GM19463 (cell line): ENCODE data around the gene FAM83G.
"Not testable (repeated sequence)": the region's sequence is repeated elsewhere in the genome, so short reads cannot be mapped to it uniquely, and the experiment has no call there.

Experiments
- ATAC-seq: cut with Tn5 transposase; IDR thresholded peaks from one replicate; pipeline ENCODE4 v1.9.1; 2021; ENCODE audit warnings: mild to moderate bottlenecking, moderate library complexity; ENCODE audit not compliant: unreplicated experiment

FAM83G gene

DNA sequence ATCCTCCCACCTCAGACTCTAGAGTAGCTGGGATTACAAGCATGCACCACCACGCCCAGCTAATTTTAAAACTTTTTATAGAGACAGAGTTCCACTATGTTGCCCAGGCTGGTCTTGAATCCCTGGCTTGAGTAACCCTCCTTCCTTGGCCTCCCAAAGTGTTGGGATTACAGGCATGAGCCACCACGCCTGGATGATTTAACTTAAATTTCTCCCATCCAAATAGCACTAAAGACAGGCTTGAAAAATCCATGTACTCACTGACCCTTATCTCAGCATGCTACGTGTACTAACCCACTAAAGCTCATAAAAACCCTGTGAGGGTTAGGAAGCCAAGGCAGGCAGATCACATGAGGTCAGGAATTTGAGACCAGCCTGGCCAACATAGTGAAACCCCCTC is 48.0 kb downstream of the FAM83G start:
- ATAC-seq: no peak

- not testable (repeated sequence) for ATAC-seq
These were observed 48.5 kb downstream of the FAM83G start for GRCh38 chr17:18956021-18956420.

DNA sequence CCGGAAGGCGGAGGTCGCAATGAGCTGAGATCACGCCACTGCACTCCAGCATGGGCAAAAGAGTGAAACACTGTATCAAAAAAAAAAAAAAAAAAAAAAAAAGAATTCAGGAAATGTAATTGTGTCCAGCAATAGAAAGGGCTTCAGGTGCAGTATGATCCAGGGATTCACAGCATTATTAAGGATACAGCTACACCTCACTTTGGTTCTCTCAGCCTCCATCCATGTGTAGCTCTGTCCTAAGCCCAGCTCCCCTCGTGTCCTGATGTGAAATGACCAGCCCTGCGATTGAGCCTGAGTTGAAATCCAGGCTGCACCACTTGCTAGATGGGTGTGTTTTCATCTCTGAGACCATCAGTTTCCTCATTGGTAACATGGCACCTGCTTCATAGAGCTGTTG is 49.6 kb downstream of the FAM83G start:
- ATAC-seq: no peak

- no peak for ATAC-seq
These were observed 50.2 kb downstream of the FAM83G start for GRCh38 chr17:18954321-18954720.

GRCh38 chr17:18953231-18953728 is 51.3 kb downstream of the FAM83G start:
- no peak for ATAC-seq

GRCh38 chr17:18951941-18952842 is 52.4 kb downstream of the FAM83G start, which contains the start of gene SLC5A10:
TSS of gene SLC5A10 (plus strand) at chr17:18952165. CDS start at chr17:18952206, 41 bp downstream.
- ATAC-seq: no peak

DNA sequence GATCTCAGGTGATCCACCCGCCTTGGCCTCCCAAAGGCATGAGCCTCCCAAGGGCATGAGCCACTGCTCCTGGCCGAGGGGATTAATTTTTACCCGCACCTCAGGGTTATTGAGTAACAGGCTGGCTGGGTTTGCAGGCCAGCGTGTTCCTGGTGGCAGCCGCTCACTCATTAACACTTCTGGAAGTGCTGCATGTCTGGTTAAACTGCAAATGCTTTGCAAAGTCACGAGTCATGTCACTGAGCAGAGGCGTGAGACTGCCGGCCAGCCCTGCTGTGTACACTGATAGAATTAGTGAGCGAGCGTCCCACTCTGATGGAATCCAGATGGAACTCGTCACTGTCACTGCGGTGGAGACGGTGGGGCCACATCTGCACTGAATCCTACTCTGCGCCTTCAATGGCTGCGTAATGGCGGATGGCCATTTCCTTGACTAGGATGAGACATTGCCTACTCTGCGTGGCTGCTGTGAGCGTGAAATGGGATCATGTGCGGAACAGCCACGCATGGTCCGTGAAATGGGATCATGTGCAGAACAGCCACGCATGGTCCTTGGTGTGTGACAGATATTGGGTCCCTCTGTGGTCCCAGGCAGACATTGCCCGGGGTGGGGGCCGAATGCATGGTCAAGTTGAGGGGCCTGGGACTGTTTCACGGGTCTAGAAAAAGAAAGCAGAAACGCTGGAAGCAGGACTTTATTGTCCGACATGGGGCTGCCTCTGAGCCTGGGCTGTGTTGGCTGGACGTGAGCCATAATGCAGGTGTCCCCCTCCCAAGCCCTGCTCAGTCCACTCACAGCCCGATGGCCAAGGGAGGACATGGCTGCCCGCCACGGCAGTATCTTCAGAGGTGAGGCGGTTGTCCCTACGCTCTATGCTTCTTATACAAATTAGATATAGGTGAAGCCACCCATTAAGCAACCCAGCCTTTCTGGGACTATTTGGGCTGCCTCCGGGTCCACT is 53.3 kb downstream of the FAM83G start:
- no peak for ATAC-seq

- ATAC-seq: no peak
These were observed 54.2 kb downstream of the FAM83G start for GRCh38 chr17:18950346-18950745.

DNA sequence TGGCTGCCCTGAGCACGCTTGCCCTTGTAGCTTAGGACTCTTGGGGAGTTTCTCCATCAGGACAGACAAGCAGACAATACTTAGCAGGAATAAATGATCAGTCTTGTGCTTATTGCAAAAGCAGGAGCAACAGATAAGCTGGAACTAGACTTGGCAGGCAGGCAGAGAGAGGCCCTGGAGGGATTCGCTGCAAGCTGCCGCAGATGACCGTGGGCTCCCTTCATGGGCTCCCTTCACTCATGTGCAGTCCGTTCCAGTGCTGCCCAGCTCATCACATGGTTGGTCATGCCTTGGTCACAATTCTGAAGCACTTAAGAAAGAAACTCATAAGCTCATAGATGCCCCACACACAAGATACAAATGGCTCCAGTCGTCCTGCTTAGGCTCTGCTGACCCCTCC is 55.0 kb downstream of the FAM83G start:
- no peak for ATAC-seq

DNA sequence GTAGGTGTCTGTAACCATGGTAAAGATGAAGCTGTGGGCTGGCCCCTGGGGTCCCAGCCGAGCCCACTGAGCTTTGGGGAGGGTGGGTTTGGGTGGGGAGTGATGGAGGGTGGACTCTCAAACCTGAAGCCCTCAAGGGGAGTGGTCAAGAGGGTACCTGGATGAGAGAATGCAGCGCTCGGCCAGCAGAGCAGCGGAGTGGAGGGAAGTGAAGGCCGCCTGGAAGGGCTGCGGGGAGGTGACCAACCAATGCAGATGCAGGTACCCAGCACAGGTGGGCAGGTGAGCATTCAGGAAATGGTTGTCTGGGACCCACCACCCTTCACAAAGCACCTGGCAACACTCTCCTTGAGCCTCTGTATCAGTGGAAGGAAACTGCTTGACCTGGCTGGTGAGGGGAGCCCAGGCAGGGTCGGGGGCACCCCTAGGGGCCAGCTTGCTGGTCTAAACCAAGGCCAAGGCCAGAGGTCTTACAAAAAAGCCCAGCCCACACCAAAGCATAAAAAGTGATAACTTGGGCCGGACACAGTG is 56.0 kb downstream of the FAM83G start:
- no peak for ATAC-seq

DNA sequence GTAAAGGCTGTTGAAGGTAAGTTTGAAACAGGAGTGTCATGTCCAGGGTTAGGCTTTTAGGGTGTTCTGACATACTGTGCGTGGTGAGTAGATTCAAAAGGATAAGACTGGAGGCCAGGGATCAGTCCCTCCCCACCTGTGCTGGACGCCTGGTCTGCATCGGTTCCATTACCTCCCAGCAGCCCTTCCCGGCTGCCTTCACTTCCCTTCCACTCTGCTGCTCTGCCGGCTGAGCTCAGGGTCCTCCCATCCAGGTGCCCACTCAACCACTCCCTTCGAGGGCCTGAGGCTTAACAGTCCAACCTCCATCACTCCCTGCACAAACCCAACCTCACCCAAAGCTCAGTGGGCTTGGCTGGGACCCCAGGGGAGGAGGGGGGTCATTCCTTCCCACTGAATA is 56.7 kb downstream of the FAM83G start:
- ATAC-seq: no peak

DNA sequence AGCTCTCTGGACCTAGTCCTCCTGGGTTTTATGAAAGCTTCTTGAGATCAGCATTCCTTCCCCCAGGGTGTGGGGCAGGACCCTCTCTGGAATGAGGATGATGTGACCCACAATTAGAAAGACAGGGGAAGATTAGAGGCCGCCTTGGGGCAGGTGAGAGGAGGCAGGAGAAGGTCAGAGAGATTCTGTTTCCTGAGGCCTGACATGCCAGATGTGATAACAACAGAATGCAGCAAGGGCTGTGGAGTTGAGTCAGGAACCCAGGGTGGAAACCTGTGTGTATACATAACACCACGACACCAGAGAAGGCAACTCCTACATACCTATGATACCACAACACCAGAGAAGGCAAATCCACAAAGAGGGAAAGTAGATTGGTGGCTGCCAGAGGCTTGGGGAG is 58.0 kb downstream of the FAM83G start:
- ATAC-seq: no peak

GRCh38 chr17:18944646-18945045 is 59.9 kb downstream of the FAM83G start:
- ATAC-seq: no peak

DNA sequence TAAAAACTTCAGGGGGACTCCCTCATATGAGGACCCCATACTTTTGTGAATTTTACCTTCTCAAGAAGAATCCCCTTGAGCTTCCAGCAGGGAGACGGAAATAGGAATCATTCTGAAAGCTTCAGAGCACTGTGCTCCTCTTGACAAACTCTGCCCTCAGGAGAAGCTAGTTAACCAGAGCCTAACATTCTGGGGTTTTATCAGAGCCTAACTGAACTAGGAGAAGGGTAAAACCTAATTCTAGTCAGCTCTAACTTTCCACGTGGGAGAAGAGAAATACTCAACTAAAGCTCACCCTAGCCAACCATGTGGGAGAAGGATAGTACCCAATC is 65.9 kb downstream of the FAM83G start:
- no peak for ATAC-seq

- no peak for ATAC-seq
These were observed 66.4 kb downstream of the FAM83G start for GRCh38 chr17:18937981-18938691.

- no peak for ATAC-seq
These were observed 71.2 kb downstream of the FAM83G start for GRCh38 chr17:18933102-18934058.

DNA sequence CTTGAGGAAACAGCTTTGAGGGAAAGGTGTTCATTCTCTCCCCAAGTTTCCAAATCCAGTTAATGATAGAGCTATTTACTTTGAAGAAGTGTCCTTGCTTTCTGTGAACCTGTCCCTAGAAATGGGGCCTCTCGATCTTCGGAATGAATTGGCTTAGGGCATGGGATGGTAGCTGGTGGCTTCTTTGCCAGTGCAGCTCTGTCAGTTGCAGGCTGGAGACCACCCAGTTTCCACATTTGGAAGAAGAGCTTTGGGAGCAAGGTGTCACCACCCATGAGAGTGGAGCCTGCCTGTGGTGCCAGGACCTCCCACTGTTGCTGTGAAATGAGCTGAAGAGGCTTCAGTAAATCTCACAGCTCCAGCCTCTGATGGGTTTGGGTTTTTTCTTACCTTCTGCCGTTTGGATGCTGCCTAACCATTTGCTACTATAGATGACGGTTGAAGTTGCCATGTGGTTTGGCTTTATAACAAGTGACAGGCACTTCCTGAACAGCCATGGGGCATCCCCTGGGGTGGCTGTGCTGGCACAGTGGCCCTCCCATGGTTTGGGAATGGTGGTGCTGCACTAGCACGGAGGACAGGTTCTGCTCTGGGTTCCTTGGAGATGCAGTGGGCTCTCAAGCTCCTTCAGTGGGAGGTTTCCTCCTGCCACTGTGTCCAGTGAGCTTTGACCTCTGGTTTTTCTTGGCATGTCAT is 72.1 kb downstream of the FAM83G start:
- ATAC-seq: no peak

- no peak for ATAC-seq
These were observed 75.9 kb downstream of the FAM83G start for GRCh38 chr17:18928628-18929125.

DNA sequence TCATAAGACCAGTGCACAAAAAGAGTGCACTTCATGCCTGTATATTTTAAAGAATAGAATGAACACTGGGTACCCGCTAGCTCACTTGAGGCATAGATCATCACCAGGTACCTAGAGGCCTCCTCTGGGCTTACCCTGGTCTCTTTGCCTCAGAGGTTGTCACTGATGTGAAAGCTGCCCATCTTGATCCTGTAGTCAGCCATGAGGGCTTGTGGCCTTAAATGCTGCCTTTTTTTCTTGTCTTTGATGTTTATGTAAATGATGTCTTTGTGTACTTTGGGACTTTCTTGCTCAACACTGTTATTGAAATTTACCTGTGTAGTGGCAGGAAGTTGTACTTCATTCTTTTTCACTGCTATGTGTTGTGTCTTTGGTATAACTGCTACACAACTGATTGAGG is 79.4 kb downstream of the FAM83G start:
- no peak for ATAC-seq
